ENCODE measurements around the gene DGKB. TPM values are rescaled to one million over a fixed set of nuclear protein-coding genes. Genes with fewer than 3 reads are reported as not detected.

Gene DGKB
- total RNA-seq, 1 experiment from 2014 or later = 1.9 TPM

- H3K36me3 Mint-ChIP-seq = no peaks in the 10 kb centered on the region
- no peak for DNase-seq (ENCODE audit: low spot score)
- no peak overlapping the region for H3K27ac Mint-ChIP-seq
- no peaks in the 10 kb centered on the region for H3K9me3 Mint-ChIP-seq
- no peak overlapping the region for H3K4me3 Mint-ChIP-seq
- TF ChIP-seq ZNF416 (CRISPR knock-in tag; IDR thresholded peaks at IDR 0.05) (no peak), RORB (CRISPR knock-in tag; IDR thresholded peaks at IDR 0.05) (peak; percentile 56; the same call in 1 of the 2 replicates)
- POLR2A ChIA-PET = no interaction called here
- CTCF ChIA-PET = no interaction called here
- no peaks in the 10 kb centered on the region for H3K27me3 Mint-ChIP-seq (ENCODE audit: low read depth)
- peaks cover 6% of the 10 kb centered on the region for H3K4me1 Mint-ChIP-seq
- ATAC-seq = no peak
Observed at GRCh38 chr7:14938181-14938580, 35.6 kb upstream of the DGKB start.

- ATAC-seq (no peak), DNase-seq (ENCODE audit: low spot score) (no peak)
- no peak overlapping the region for H3K27ac Mint-ChIP-seq
- ChIA-PET CTCF (no interaction called here), POLR2A (no interaction called here)
- no peaks in the 10 kb centered on the region for H3K9me3 Mint-ChIP-seq
- H3K36me3 Mint-ChIP-seq = no peaks in the 10 kb centered on the region
- TF ChIP-seq ZNF281 (CRISPR knock-in tag; IDR thresholded peaks at IDR 0.05) = no peak
- TF ChIP-seq CREB1 (CRISPR knock-in tag; IDR thresholded peaks at IDR 0.05) = no peak
- no peak for TF ChIP-seq E2F4 (CRISPR knock-in tag; IDR thresholded peaks at IDR 0.05; ENCODE audit: borderline replicate concordance, low read depth)
- no peak for TF ChIP-seq PREB (CRISPR knock-in tag; IDR thresholded peaks at IDR 0.05; ENCODE audit: borderline replicate concordance)
- no peak for TF ChIP-seq MYBL2 (CRISPR knock-in tag; IDR thresholded peaks at IDR 0.05)
- no peak for TF ChIP-seq FOXJ3 (CRISPR knock-in tag; IDR thresholded peaks at IDR 0.05; ENCODE audit: borderline replicate concordance)
- TF ChIP-seq ATF3 (CRISPR knock-in tag; conservative IDR thresholded peaks at IDR 0.05) = no peak
- no peak for TF ChIP-seq ZBTB43 (CRISPR knock-in tag; IDR thresholded peaks at IDR 0.05)
- no peak for TF ChIP-seq ZNF232 (CRISPR knock-in tag; IDR thresholded peaks at IDR 0.05)
- no peak for TF ChIP-seq ELF4 (CRISPR knock-in tag; IDR thresholded peaks at IDR 0.05; ENCODE audit: low read depth)
- no peak for TF ChIP-seq RORB (CRISPR knock-in tag; IDR thresholded peaks at IDR 0.05)
- TF ChIP-seq ZNF317 (CRISPR knock-in tag; IDR thresholded peaks at IDR 0.05; ENCODE audit: borderline replicate concordance, low read depth) = no peak
- TF ChIP-seq NR1H2 (CRISPR knock-in tag; IDR thresholded peaks at IDR 0.05) = no peak
- TF ChIP-seq NFYB (CRISPR knock-in tag; conservative IDR thresholded peaks at IDR 0.05; ENCODE audit: low read depth) = no peak
- TF ChIP-seq AR (CRISPR knock-in tag; IDR thresholded peaks at IDR 0.05) = no peak
- no peak for TF ChIP-seq ZNF425 (CRISPR knock-in tag; conservative IDR thresholded peaks at IDR 0.05)
- TF ChIP-seq ZNF263 (CRISPR knock-in tag; IDR thresholded peaks at IDR 0.05; ENCODE audit: low read depth) = no peak
- H3K27me3 Mint-ChIP-seq (ENCODE audit: low read depth) = no peaks in the 10 kb centered on the region
- H3K4me3 Mint-ChIP-seq = no peak overlapping the region
- peaks cover 6% of the 10 kb centered on the region for H3K4me1 Mint-ChIP-seq
Observed at GRCh38 chr7:14937581-14937980, 35.0 kb upstream of the DGKB start.
